ENCODE results near the gene KRTAP3-1.

GRCh38 chr17:40984226-40984625 is 24.7 kb downstream of the KRTAP3-1 start, which contains the start of gene KRT40:
- TF ChIP-seq CTCF (conservative IDR thresholded peaks at IDR 0.05; ENCODE audit: low read depth, low read length) (no peak), EZH2 (IDR thresholded peaks at IDR 0.05; ENCODE audit: low read length, unreplicated experiment) (no peak)
